Liver (tissue), 3 donors: ENCODE data around the gene PRC1.

Source experiments
- NR2F2 ChIP-seq: IDR thresholded peaks from 2 replicates; pipeline ENCODE4 v1.6.1; 2016; ENCODE audit warnings: antibody characterized with exemption
- REST ChIP-seq: IDR thresholded peaks from 2 replicates; pipeline ENCODE4 v1.6.1; 2016; ENCODE audit warnings: antibody characterized with exemption, mild to moderate bottlenecking
- RXRA ChIP-seq, 2 donors: IDR thresholded peaks; 2 replicates each; pipeline ENCODE4 v1.6.1; 2017 to 2018; ENCODE audit warnings: antibody characterized with exemption in 2 of 2, mild to moderate bottlenecking in 1 of 2
- SP1 ChIP-seq: IDR thresholded peaks from 2 replicates; pipeline ENCODE4 v1.6.1; 2018; ENCODE audit warnings: antibody characterized with exemption, mild to moderate bottlenecking
- TAF1 ChIP-seq: conservative IDR thresholded peaks from 2 replicates; pipeline ENCODE4 v1.6.1; 2016; ENCODE audit warnings: antibody characterized with exemption, mild to moderate bottlenecking
- TF ChIP-seq, protein P1 (sequence below): fragments of 150-350 bp; IDR thresholded peaks from 2 replicates; pipeline ENCODE4 v1.5.1; 2017; ENCODE audit warnings: improper control_type of control experiment, low read depth, low read length; ENCODE audit not compliant: missing input control
- donor health status: healthy.
- donor health status: healthy.

GRCh38 chr15:90994059-90994416 is 297 bp downstream of the PRC1 start:
- TF ChIP-seq, protein P1, sequence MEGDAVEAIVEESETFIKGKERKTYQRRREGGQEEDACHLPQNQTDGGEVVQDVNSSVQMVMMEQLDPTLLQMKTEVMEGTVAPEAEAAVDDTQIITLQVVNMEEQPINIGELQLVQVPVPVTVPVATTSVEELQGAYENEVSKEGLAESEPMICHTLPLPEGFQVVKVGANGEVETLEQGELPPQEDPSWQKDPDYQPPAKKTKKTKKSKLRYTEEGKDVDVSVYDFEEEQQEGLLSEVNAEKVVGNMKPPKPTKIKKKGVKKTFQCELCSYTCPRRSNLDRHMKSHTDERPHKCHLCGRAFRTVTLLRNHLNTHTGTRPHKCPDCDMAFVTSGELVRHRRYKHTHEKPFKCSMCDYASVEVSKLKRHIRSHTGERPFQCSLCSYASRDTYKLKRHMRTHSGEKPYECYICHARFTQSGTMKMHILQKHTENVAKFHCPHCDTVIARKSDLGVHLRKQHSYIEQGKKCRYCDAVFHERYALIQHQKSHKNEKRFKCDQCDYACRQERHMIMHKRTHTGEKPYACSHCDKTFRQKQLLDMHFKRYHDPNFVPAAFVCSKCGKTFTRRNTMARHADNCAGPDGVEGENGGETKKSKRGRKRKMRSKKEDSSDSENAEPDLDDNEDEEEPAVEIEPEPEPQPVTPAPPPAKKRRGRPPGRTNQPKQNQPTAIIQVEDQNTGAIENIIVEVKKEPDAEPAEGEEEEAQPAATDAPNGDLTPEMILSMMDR: no peak
- TF ChIP-seq REST: no peak
- no peak for TF ChIP-seq TAF1
- TF ChIP-seq SP1: no peak
- TF ChIP-seq NR2F2: no peak
- no peak for TF ChIP-seq RXRA (IDR thresholded peaks at IDR 0.05)
